IPS-20b (cell line): Measurements from ENCODE around the gene IL17A.
"Not testable (repeated sequence)": the region's sequence is repeated elsewhere in the genome, so short reads cannot be mapped to it uniquely, and the experiment has no call there.

Source experiments
- H3K27ac ChIP-seq: one replicate; pipeline ENCODE4 v1.5.1; 2013; ENCODE audit warnings: low read length
- H3K27me3 ChIP-seq: 2 replicates; pipeline ENCODE4 v1.6.1; 2013; ENCODE audit warnings: mild to moderate bottlenecking, low read length, inconsistent platforms; ENCODE audit not compliant: insufficient read depth
- H3K36me3 ChIP-seq: 2 replicates; pipeline ENCODE4 v1.6.1; 2013; ENCODE audit warnings: low read depth, mild to moderate bottlenecking, inconsistent platforms, low read length, moderate library complexity; ENCODE audit not compliant: insufficient read depth
- H3K4me1 ChIP-seq: 2 replicates; pipeline ENCODE4 v1.6.1; 2013; ENCODE audit warnings: mild to moderate bottlenecking, control low read depth, inconsistent platforms, low read length, moderate library complexity; ENCODE audit not compliant: insufficient read depth
- H3K4me3 ChIP-seq: 2 replicates; pipeline ENCODE4 v1.5.1; 2013; ENCODE audit warnings: mild to moderate bottlenecking, low read length, inconsistent platforms
- H3K9ac ChIP-seq: 2 replicates; pipeline ENCODE4 v1.6.1; 2013; ENCODE audit warnings: low read depth, mild to moderate bottlenecking, inconsistent platforms, low read length, moderate library complexity
- H3K9me3 ChIP-seq: 2 replicates; pipeline ENCODE4 v1.6.1; 2013; ENCODE audit warnings: mild to moderate bottlenecking, low read depth, low read length, inconsistent platforms; ENCODE audit not compliant: insufficient read depth

IL17A gene

DNA sequence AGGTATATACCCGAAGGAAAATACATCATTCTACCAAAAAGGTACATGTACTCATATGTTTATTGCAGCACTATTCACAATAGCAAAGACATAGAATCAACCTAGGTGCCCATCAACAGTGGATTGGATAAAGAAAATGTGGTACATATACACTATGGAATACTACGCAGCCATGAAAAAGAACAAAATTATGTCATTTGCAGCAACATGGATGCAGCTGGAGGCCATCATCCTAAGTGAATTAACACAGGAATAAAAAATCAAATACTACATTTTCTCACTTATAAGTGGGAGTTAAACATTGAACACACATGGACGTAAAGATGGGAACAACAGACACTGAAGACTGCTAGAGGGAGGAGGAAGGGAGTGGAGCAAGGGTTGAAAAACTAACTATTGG lies 17.8 kb upstream of the IL17A start:
- H3K4me1 ChIP-seq, H3K9ac ChIP-seq, H3K27ac ChIP-seq, H3K9me3 ChIP-seq, H3K4me3 ChIP-seq, H3K27me3 ChIP-seq, H3K36me3 ChIP-seq: not testable (repeated sequence)

DNA sequence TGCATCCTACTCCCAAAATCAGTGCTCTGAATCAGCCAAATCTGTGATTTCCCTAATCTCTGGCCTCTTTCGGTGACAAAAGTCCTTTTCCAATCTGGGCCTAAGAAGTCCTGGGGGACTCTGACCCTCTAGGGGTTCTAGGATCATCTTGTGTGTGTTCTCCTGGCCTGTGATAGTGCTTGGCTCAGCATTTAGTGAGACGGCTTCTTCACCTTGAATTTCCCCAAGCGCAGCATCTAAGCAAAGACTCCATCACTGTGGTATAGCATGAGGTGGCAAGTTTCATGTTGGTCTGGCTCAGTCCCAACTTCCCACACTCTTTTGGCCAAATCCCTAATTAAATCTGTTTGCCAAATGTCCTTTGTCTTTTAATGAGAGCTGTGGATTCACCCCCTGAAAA lies 12.1 kb upstream of the IL17A start:
- H3K9ac ChIP-seq, result no peak overlapping the region
- H3K4me1 ChIP-seq, result no peaks in the 10 kb centered on the region
- H3K9me3 ChIP-seq, result no peaks in the 10 kb centered on the region
- no peak overlapping the region for H3K27ac ChIP-seq
- H3K27me3 ChIP-seq, result no peaks in the 10 kb centered on the region
- H3K4me3 ChIP-seq, result no peak overlapping the region
- no peaks in the 10 kb centered on the region for H3K36me3 ChIP-seq

DNA sequence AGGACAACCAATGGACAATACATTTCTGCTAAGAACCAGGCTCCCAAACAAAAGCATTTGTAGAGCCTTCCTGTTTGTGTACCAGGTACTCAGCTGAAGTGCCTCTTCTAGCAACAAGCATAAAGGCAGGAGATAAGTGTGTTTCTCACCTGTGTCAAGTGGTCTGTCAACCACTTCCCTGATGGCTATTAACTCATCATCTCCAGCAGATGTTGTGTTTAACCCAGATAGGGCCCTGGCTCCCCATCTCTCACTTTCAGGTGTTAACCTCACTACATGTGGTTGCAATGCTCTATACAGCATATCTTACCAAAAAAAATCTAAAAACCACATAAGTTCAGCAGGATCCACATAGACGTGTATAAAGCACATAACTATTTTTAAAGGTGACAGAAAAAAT lies 9.6 kb upstream of the IL17A start:
- no peaks in the 10 kb centered on the region for H3K36me3 ChIP-seq
- no peak overlapping the region for H3K27ac ChIP-seq
- H3K4me1 ChIP-seq, result no peaks in the 10 kb centered on the region
- no peaks in the 10 kb centered on the region for H3K9me3 ChIP-seq
- no peak overlapping the region for H3K4me3 ChIP-seq
- H3K27me3 ChIP-seq, result no peaks in the 10 kb centered on the region
- no peak overlapping the region for H3K9ac ChIP-seq

DNA sequence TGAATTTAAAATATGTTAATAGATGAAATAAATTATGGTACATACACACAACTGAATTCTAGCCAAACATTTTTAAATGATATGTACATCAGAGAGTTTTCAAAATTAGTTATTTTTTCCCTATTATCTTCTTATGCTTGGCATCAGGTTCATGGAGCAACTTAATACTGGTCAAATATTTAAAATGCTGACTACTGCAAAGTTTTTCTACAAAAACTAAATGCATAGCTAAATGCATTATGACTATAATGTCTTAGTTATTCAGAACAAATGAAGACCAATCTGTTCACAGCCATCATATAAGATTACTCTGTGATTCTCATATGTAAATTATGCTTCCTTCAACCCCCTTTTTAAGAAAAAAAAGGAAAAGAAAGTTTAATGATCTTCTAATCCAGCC lies 8.2 kb upstream of the IL17A start:
- H3K4me3 ChIP-seq, result no peak overlapping the region
- no peaks in the 10 kb centered on the region for H3K4me1 ChIP-seq
- H3K27me3 ChIP-seq, result no peaks in the 10 kb centered on the region

DNA sequence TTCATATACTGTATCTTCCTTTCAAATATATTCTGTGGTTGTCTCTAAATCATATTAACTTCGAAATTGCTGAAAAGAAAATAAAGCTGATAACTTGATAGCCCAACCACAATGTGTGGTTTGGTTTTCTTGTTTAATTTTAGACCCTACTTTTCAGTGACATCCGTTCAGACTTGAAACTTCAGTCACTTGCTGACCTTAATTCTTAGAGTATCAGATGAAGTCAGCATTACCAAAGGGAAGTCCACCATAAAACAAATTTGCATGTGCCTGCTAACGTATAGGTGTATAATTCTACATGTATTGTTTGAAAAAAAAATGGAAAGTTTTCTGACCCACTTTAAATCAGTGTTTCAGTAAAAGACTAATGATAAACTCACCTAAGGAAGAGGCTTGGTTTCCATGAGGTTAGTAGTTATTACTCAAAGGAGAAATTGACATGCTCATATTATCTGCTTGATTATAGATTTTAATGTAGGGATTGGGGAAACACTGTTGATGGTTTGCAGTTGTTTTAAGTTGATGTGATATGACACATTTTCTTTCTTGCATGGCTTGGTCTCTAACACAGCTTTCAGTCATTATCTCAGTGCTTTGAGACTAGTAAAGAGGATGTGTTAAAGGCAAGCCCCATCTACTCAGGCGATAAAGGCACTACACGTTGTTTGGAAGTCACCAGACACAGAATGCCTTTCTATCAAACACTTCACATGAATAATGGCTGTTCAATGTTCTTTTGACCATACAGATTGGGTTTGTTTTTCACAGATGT lies 5.2 kb upstream of the IL17A start:
- H3K27ac ChIP-seq, result no peak overlapping the region
- no peaks in the 10 kb centered on the region for H3K27me3 ChIP-seq
- no peaks in the 10 kb centered on the region for H3K4me1 ChIP-seq
- no peaks in the 10 kb centered on the region for H3K36me3 ChIP-seq
- no peak overlapping the region for H3K9ac ChIP-seq
- no peaks in the 10 kb centered on the region for H3K9me3 ChIP-seq
- no peak overlapping the region for H3K4me3 ChIP-seq

More for the DNA sequence above, 8.2 kb upstream of the IL17A start:
- no peaks in the 10 kb centered on the region for H3K36me3 ChIP-seq
- H3K27ac ChIP-seq, result no peak overlapping the region
- no peaks in the 10 kb centered on the region for H3K9me3 ChIP-seq
- H3K9ac ChIP-seq, result no peak overlapping the region

DNA sequence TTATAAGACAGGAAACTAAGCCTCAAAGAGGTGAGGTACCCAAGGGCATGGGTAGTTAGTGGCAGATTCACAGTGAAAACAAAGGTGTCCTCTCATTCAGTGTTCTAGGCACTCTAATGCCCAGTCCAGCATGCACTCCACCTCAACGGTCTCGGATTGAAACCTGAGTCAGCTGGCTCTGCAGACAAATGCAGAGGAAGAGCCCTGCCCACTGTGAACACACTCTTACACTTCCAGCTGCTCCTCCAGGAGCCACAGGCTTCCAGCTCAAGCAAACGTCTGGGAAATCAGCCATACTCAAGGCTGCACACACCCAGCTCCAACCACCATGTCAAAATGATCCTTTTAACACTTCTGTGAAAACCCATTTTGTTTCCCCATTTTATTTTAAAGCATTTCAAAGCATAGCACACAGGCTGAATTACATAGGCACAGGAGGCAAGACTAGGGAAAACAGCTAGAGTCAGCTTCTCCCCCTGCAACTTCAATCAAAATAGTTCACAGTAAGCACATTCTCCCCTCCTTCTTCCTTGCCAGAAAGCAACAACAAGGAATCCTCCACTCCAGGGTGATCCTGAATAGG lies 3.0 kb upstream of the IL17A start:
- H3K27ac ChIP-seq, result no peak overlapping the region
- no peaks in the 10 kb centered on the region for H3K36me3 ChIP-seq
- no peak overlapping the region for H3K4me3 ChIP-seq
- H3K4me1 ChIP-seq, result no peaks in the 10 kb centered on the region
- no peak overlapping the region for H3K9ac ChIP-seq
- H3K27me3 ChIP-seq, result no peaks in the 10 kb centered on the region
- no peaks in the 10 kb centered on the region for H3K9me3 ChIP-seq

DNA sequence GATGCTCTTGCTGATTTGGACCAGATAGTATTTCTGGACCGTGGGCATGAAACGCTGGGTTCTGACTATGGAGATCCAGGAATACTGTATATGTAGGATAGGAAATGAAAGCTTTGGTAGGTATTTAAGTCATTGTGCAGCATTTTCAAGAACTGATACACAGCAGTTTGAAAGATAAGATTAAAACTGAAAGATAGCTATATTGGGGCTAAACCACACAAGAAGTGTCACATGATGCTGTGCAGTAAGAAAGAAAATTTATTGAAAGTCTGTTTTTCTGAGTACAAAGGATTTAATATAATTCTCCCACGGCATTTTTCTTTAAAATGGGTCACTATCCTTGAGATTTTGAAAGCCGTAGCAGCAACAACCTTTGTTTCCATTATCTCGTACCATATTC lies 305 bp downstream of the IL17A start:
- Histone ChIP-seq H3K4me1 (peaks cover 7% of the 10 kb centered on the region), H3K9me3 (no peaks in the 10 kb centered on the region), H3K9ac (no peak overlapping the region), H3K36me3 (no peaks in the 10 kb centered on the region), H3K27me3 (no peaks in the 10 kb centered on the region), H3K4me3 (no peak overlapping the region), H3K27ac (no peak overlapping the region)

DNA sequence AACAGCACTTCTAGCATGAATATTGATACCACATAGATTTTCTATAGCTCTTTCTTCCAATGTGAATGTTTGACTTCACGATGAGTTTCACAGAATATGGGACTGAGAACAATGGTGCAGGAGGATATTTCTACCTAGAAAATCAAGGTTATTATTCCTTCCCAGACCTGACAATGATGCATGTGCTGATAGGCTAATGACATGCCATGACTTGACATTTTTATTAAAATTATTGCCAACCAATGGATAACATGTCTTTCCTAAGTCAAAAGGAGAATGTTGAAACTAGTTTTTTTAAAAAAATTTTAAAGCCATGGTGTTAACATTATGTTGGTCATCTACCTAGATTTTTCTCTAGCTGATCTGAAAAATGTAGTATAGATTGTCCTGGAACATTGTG lies 923 bp downstream of the IL17A start:
- Histone ChIP-seq H3K36me3 (no peaks in the 10 kb centered on the region), H3K27ac (no peak overlapping the region), H3K9me3 (no peaks in the 10 kb centered on the region), H3K9ac (no peak overlapping the region), H3K4me3 (no peak overlapping the region), H3K4me1 (peaks cover 7% of the 10 kb centered on the region), H3K27me3 (no peaks in the 10 kb centered on the region)

DNA sequence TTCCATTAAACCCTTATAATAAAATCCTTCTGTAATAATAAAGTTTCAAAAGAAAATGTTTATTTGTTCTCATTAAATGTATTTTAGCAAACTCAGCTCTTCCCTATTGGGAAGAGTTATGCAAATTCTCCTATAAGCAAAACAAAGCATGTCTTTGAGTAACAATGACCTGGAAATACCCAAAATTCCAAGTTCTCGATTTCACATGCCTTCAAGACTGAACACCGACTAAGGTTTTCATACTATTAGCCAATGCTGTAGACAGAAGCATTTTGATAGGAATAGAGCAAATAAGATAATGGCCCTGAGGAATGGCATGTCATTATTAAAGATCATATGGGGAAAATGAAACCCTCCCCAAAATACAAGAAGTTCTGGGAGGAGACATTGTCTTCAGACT lies 3.8 kb downstream of the IL17A start:
- no peak overlapping the region for H3K9ac ChIP-seq
- peaks cover 7% of the 10 kb centered on the region for H3K4me1 ChIP-seq
- H3K27ac ChIP-seq, result no peak overlapping the region
- no peaks in the 10 kb centered on the region for H3K9me3 ChIP-seq
- H3K36me3 ChIP-seq, result no peaks in the 10 kb centered on the region
- H3K27me3 ChIP-seq, result no peaks in the 10 kb centered on the region
- H3K4me3 ChIP-seq, result no peak overlapping the region

DNA sequence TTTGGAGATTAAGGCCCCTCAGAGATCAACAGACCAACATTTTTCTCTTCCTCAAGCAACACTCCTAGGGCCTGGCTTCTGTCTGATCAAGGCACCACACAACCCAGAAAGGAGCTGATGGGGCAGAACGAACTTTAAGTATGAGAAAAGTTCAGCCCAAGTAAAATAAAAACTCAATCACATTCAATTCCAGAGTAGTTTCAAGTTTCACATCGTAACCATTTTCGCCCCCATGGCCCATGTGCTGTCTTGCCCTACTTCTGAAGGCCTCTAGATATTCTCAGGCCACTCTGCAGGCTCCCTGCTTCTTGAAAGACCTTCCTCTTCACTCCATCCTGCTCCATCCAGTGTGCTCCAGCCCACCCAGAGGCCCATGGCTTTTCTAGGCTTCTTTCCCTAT lies 4.2 kb downstream of the IL17A start:
- H3K27me3 ChIP-seq, result no peaks in the 10 kb centered on the region
- H3K9ac ChIP-seq, result no peak overlapping the region
- no peak overlapping the region for H3K4me3 ChIP-seq
- H3K36me3 ChIP-seq, result no peaks in the 10 kb centered on the region
- no peaks in the 10 kb centered on the region for H3K9me3 ChIP-seq
- H3K4me1 ChIP-seq, result peaks cover 7% of the 10 kb centered on the region
- H3K27ac ChIP-seq, result no peak overlapping the region

DNA sequence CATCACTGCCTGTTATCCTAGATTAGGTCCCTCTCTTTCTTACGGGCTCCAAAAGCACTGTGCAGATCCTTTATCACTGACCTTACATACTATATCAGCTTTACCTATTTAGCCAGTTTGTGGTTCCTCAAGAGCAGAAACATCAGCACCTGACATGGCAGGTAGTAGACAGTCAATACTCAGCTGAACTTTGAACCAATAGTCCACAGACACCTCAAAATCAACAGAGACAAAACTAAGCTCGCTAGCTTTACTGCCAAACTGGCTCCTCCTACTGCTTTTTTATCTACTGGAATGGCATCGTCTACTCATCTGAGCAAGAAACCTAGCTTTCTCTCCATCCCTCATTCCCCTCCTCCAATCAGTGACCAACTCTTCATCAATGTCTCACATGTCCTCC lies 5.6 kb downstream of the IL17A start:
- H3K27ac ChIP-seq, result no peak overlapping the region
- no peak overlapping the region for H3K4me3 ChIP-seq
- H3K36me3 ChIP-seq, result no peaks in the 10 kb centered on the region
- H3K27me3 ChIP-seq, result no peaks in the 10 kb centered on the region
- no peak overlapping the region for H3K9ac ChIP-seq
- peaks cover 7% of the 10 kb centered on the region for H3K4me1 ChIP-seq
- no peaks in the 10 kb centered on the region for H3K9me3 ChIP-seq

DNA sequence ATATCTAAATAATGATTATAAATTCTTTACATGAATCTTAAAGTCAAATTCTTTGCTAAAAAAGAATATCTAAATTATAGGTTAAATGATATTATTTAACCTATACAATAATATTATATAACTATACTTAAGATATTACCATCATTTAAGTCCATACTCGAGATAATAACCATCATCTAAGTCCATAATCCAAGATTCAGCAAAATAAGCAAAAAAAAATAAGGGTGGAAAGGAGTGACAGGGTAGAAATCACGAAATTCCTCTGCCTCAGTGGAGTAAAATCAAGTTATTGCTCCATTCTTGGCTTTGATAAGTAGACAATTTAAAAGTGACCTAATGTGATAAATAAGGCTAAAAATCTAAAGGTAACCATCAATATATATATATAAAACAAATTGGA lies 9.7 kb downstream of the IL17A start:
- H3K9me3 ChIP-seq, result peaks cover 11% of the 10 kb centered on the region; the same call in 1 of the 2 replicates
- no peak overlapping the region for H3K9ac ChIP-seq
- no peak overlapping the region for H3K27ac ChIP-seq
- no peaks in the 10 kb centered on the region for H3K4me1 ChIP-seq
- no peaks in the 10 kb centered on the region for H3K36me3 ChIP-seq
- no peak overlapping the region for H3K4me3 ChIP-seq
- H3K27me3 ChIP-seq, result no peaks in the 10 kb centered on the region
